HepG2 (cell line): ENCODE results near the gene PDE4D.

Source experiments
- CREB1 ChIP-seq, 2 experiments: fragments of 450-650 bp in 1 of 2; IDR thresholded peaks; 2 replicates each; pipeline ENCODE4 v1.6.1; 2016 to 2017; ENCODE audit warnings: control low read depth in 1 of 2, mild to moderate bottlenecking in 1 of 2, missing compliant biosample characterization in 1 of 2, missing genetic modification characterization in 1 of 2
- HMGA1 ChIP-seq: sonication (generic); formaldehyde crosslinking; conservative IDR thresholded peaks from 2 replicates; pipeline ENCODE4 v1.4.0; 2020; ENCODE audit warnings: missing genetic modification reagents
- MAFF ChIP-seq: IDR thresholded peaks from 2 replicates; pipeline ENCODE4 v1.6.1; 2011; ENCODE audit warnings: low read depth, low read length, improper control_type of control experiment
- MAFK ChIP-seq, 2 experiments: IDR thresholded peaks in 1 of 2; conservative IDR thresholded peaks in 1 of 2; 2 replicates each; pipeline ENCODE4 v1.6.1; 2011; ENCODE audit warnings: improper control_type of control experiment in 2 of 2, low read length in 2 of 2
- NR2C2 ChIP-seq: sonication (generic); formaldehyde crosslinking; IDR thresholded peaks from 2 replicates; pipeline ENCODE4 v1.4.0; 2020; ENCODE audit warnings: missing genetic modification reagents, mild to moderate bottlenecking, moderate library complexity, borderline replicate concordance
- NR2F6 ChIP-seq, 2 experiments: IDR thresholded peaks; 2 replicates each; pipeline ENCODE4 v1.6.1; 2016; ENCODE audit warnings: antibody characterized with exemption in 1 of 2, mild to moderate bottlenecking in 1 of 2
- PLRG1 ChIP-seq: fragments of 450-650 bp; conservative IDR thresholded peaks from 2 replicates; pipeline ENCODE4 v1.6.1; 2016
- RAD51 ChIP-seq: fragments of 450-650 bp; IDR thresholded peaks from 2 replicates; pipeline ENCODE4 v1.6.1; 2016; ENCODE audit warnings: borderline replicate concordance
- SNAPC5 ChIP-seq: sonication (generic); formaldehyde crosslinking; IDR thresholded peaks from 2 replicates; pipeline ENCODE4 v1.8.1; 2023; ENCODE audit warnings: mild to moderate bottlenecking, missing genetic modification reagents, borderline replicate concordance
- ZNF280D ChIP-seq: sonication (generic); formaldehyde crosslinking; IDR thresholded peaks from 2 replicates; pipeline ENCODE4 v1.5.1; 2020; ENCODE audit warnings: mild to moderate bottlenecking, missing genetic modification reagents
- ZNF724P ChIP-seq: sonication (generic); formaldehyde crosslinking; IDR thresholded peaks from 2 replicates; pipeline ENCODE4 v1.8.0; 2022; ENCODE audit warnings: missing genetic modification reagents, borderline replicate concordance
- TF ChIP-seq, protein P1 (sequence below): sonication (generic); formaldehyde crosslinking; IDR thresholded peaks from 2 replicates; pipeline ENCODE4 v1.5.0; 2020; ENCODE audit warnings: mild to moderate bottlenecking, missing genetic modification reagents, moderate library complexity

DNA sequence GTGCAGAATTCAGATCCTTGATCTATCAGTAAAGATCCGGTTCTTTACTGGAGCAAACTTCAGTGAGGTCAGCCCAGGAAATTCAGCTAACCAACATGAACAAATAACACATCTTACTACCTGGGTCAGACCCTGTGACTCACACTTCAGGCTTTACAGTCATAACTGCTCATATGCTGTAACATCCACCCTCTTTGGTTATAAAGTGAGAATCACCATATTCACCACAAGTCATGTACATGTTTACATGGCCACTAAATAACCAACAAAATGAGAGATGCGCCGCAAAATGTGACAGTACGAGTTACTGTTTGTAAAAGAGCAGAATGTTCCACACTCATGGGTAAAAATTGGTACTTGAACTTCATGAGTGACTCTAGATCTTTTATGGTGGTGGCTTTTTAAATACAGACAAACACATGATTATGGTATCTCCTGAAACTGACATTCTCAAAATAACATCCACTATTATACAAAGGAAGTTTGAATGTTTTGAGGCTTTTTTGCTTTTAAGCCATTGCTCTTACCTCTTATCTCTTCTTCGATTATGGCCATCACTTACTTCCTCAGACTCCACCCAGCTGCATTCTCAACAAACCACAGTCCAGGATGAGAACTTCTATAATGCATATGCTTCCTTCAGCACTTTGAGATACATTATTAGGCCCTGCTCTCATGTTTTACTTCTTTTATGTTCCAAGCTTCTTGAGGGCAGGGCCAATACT lies 794.1 kb downstream of the PDE4D start:
- peak; percentile 52; the same call in 1 of the 2 replicates for TF ChIP-seq CREB1 (IDR thresholded peaks at IDR 0.05)
- no peak for TF ChIP-seq CREB1 (CRISPR knock-in tag; IDR thresholded peaks at IDR 0.05)
- no peak for TF ChIP-seq NR2C2 (CRISPR knock-in tag)
- TF ChIP-seq SNAPC5 = no peak
- no peak for TF ChIP-seq PLRG1
- TF ChIP-seq ZNF280D (CRISPR knock-in tag) = no peak
- TF ChIP-seq RAD51 = no peak
- TF ChIP-seq, protein P1, sequence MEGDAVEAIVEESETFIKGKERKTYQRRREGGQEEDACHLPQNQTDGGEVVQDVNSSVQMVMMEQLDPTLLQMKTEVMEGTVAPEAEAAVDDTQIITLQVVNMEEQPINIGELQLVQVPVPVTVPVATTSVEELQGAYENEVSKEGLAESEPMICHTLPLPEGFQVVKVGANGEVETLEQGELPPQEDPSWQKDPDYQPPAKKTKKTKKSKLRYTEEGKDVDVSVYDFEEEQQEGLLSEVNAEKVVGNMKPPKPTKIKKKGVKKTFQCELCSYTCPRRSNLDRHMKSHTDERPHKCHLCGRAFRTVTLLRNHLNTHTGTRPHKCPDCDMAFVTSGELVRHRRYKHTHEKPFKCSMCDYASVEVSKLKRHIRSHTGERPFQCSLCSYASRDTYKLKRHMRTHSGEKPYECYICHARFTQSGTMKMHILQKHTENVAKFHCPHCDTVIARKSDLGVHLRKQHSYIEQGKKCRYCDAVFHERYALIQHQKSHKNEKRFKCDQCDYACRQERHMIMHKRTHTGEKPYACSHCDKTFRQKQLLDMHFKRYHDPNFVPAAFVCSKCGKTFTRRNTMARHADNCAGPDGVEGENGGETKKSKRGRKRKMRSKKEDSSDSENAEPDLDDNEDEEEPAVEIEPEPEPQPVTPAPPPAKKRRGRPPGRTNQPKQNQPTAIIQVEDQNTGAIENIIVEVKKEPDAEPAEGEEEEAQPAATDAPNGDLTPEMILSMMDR (CRISPR knock-in tag) = no peak
- no peak for TF ChIP-seq MAFK (conservative IDR thresholded peaks at IDR 0.05 in 1 of 2, IDR thresholded peaks at IDR 0.05 in 1 of 2; ENCODE audit: low read length in 2 of 2)
- TF ChIP-seq ZNF724P = no peak
- TF ChIP-seq HMGA1 (CRISPR knock-in tag) = no peak
- no peak for TF ChIP-seq NR2F6 (IDR thresholded peaks at IDR 0.05)
- TF ChIP-seq NR2F6 (CRISPR knock-in tag; IDR thresholded peaks at IDR 0.05) = no peak
- no peak for TF ChIP-seq MAFF
